Coronary artery (tissue), 2 donors: ENCODE results near the gene MED12L.

Source experiments
- DNase-seq: peaks from one replicate; pipeline ENCODE4 v3.0.0-alpha.2; 2017; ENCODE audit warnings: low spot score
- H3K27ac ChIP-seq, 2 donors: fragments of 200-600 bp; sonication (generic); one replicate each; pipeline ENCODE4 v1.5.1; 2016 to 2019
- H3K4me3 ChIP-seq: fragments of 200-600 bp; sonication (generic); 2 replicates; pipeline ENCODE4 v1.5.1; 2016; ENCODE audit warnings: mild to moderate bottlenecking, moderate library complexity
- CTCF ChIP-seq: fragments of 200-600 bp; sonication (generic); IDR thresholded peaks from one replicate; pipeline ENCODE4 v1.5.1; 2019; ENCODE audit warnings: antibody characterized with exemption

The MED12L gene

GRCh38 chr3:151415289-151415688, 329.8 kb downstream of the MED12L start:
- no peak for DNase-seq
- H3K4me3 ChIP-seq: no peak overlapping the region
- no peak overlapping the region for H3K27ac ChIP-seq
- no peak for TF ChIP-seq CTCF

DNA sequence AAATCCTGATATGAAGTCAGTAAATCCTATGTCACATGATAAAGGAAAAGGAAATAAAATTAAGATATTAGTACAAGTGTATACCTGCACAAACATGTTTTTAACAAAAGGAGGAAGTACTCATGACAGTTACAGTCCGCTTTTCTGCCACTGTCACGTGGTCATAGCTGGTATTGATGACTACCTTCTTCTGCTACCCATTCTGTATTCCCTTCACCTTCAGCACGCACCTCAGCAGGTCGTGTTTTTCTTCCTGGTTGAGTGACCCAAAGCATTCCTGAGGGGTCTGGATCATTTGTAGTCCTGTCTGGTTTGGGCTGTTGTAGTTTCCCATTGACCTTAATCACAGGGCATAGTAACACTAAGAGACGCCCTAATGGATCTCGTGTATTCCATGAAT, 334.3 kb downstream of the MED12L start:
- Histone ChIP-seq H3K27ac (no peak overlapping the region), H3K4me3 (no peak overlapping the region)
- TF ChIP-seq CTCF: no peak
- DNase-seq: no peak

DNA sequence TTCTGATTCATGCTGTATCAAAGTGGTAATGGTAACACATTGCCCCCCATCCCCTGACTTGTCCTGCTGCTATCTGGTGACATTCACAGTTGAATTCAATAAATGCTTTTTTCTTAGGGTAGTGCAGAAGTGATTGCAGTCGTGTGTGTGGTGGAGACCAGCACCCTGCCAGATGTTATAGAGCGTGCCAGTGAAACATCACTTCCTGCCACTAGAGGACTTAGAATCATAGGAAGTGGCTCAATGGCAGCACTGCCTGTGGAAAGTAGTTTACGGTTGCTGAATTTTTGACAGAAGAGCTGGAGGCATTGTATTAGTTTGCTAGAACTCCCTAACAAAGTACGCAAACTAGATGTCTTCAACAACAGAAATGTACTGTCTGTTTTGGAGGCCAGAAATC, 336.5 kb downstream of the MED12L start:
- Histone ChIP-seq H3K27ac (no peak overlapping the region), H3K4me3 (no peak overlapping the region)
- TF ChIP-seq CTCF: no peak
- DNase-seq: no peak

- TF ChIP-seq CTCF: no peak
- Histone ChIP-seq H3K27ac (no peak overlapping the region), H3K4me3 (no peak overlapping the region)
- no peak for DNase-seq
Measured at GRCh38 chr3:151423091-151423490, 337.6 kb downstream of the MED12L start.

DNA sequence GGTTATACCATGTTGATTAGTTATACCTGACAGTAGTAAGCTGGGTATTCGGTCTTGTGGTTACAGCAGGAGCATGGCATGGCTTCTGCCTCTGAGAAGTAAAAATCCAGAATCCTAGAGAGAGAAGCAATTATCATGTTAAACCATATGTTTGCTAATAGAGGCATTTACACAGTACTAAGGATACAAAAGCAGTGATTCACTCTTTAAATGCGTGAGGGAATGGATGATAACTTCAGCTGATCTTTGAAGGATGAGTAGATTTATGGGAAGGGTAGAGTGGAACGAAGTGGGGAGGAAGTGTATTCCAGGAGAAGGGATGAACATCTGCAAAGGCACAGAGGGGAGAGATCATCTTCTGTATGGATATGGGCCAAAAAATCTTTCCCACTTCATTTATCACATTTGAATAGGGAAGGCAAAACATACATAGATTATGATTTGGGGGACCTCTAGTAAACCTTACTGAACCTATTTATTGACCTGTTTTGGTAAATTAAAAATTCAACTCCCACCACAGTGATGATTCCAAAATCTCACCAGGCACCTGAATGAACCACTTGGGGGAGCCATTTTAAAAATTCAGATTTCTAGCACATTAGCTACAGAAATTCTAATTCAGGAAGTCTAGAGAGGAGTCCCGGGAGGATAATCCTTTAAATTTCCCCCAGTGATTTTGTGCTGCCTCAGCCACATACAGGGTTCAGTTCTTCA, 340.3 kb downstream of the MED12L start:
- H3K4me3 ChIP-seq: no peak overlapping the region
- no peak overlapping the region for H3K27ac ChIP-seq
- no peak for TF ChIP-seq CTCF
- no peak for DNase-seq

DNA sequence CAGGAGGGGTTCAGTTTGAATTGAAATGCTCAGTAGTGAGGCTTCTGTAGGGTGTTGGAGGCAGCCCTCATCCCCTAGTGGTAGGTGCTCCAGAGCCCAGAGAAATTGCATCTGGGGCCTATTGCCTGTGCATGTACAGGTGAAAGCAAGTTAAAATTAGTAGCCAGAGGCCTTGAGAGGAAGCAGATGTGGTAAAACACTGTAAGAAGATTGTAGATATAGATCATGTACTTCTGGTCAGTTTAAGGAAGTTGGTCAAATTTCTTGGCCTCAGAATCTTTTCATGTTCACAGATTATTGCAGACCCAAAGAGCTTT, 340.8 kb downstream of the MED12L start:
- Histone ChIP-seq H3K4me3 (no peak overlapping the region), H3K27ac (no peak overlapping the region)
- no peak for DNase-seq
- no peak for TF ChIP-seq CTCF

DNA sequence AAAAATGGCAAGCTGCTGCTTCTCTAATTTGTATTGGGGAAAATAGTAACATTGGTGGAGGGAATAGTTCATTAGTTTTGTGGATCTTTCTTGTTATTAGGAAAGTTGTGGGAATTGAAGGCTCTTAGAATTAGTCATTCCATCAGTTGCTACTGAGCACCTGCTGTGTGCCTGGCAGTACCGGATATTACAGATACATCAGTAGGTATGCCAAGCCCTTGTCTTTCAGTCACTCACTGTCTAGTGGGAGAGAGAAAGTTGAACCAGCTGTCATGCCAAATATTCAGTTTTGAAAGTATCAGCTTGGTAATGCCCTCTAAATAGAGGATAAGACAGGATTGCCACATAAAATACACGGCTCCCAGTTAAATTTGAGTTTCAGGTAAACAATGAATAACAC, 342.9 kb downstream of the MED12L start:
- TF ChIP-seq CTCF: no peak

More for the DNA sequence above, 342.9 kb downstream of the MED12L start:
- no peak overlapping the region for H3K4me3 ChIP-seq
- H3K27ac ChIP-seq: no peak overlapping the region
- no peak for DNase-seq
